HG02763 (cell line): ENCODE results near the gene THRB.

Experiments used
- ATAC-seq: cut with Tn5 transposase; IDR thresholded peaks from one replicate; pipeline ENCODE4 v1.9.1; 2021; ENCODE audit warnings: mild to moderate bottlenecking, moderate library complexity; ENCODE audit not compliant: unreplicated experiment

Gene THRB

GRCh38 chr3:24492971-24493551 lies 1.6 kb downstream of the THRB start:
- no peak for ATAC-seq

- no peak for ATAC-seq
These were observed 4.5 kb downstream of the THRB start for GRCh38 chr3:24490151-24490550.

GRCh38 chr3:24487325-24488262 lies 7.1 kb downstream of the THRB start:
- ATAC-seq = no peak

GRCh38 chr3:24485511-24485910 lies 9.1 kb downstream of the THRB start:
- no peak for ATAC-seq

GRCh38 chr3:24483873-24484272 lies 10.8 kb downstream of the THRB start:
- ATAC-seq = no peak

- no peak for ATAC-seq
These were observed 12.4 kb downstream of the THRB start for GRCh38 chr3:24482096-24482705.

- ATAC-seq = no peak
These were observed 13.5 kb downstream of the THRB start for GRCh38 chr3:24481193-24481592.

GRCh38 chr3:24480497-24480896 lies 14.2 kb downstream of the THRB start:
- ATAC-seq = no peak

GRCh38 chr3:24479816-24480215 lies 14.8 kb downstream of the THRB start:
- no peak for ATAC-seq

GRCh38 chr3:24476871-24477656 lies 17.6 kb downstream of the THRB start:
- no peak for ATAC-seq

GRCh38 chr3:24475925-24476324 lies 18.7 kb downstream of the THRB start:
- ATAC-seq = no peak

GRCh38 chr3:24474862-24475261 lies 19.8 kb downstream of the THRB start:
- ATAC-seq = no peak

GRCh38 chr3:24472358-24472757 lies 22.3 kb downstream of the THRB start:
- no peak for ATAC-seq

GRCh38 chr3:24471486-24471885 lies 23.2 kb downstream of the THRB start:
- ATAC-seq = no peak

- no peak for ATAC-seq
These were observed 24.4 kb downstream of the THRB start for GRCh38 chr3:24470277-24470676.

GRCh38 chr3:24464389-24464788 lies 30.3 kb downstream of the THRB start:
- ATAC-seq = no peak

GRCh38 chr3:24462737-24463136 lies 31.9 kb downstream of the THRB start:
- no peak for ATAC-seq

- ATAC-seq = no peak
These were observed 33.7 kb downstream of the THRB start for GRCh38 chr3:24460974-24461373.

GRCh38 chr3:24457719-24458118 lies 36.9 kb downstream of the THRB start:
- ATAC-seq = no peak

- no peak for ATAC-seq
These were observed 39.8 kb downstream of the THRB start for GRCh38 chr3:24454856-24455255.

- no peak for ATAC-seq
These were observed 40.3 kb downstream of the THRB start for GRCh38 chr3:24454393-24454792.
